Neural progenitor cell (in vitro differentiated cells): ENCODE data around the gene HDAC4.

Experiments
- EZH2 ChIP-seq: fragments of 200-600 bp; sonication (generic); IDR thresholded peaks from 2 replicates; pipeline ENCODE4 v1.6.1; 2017; ENCODE audit warnings: antibody characterized with exemption, mild to moderate bottlenecking, moderate library complexity
- TF ChIP-seq, protein P1 (sequence below): fragments of 200-600 bp; sonication (generic); IDR thresholded peaks from 2 replicates; pipeline ENCODE4 v1.5.1; 2017; ENCODE audit warnings: antibody characterized with exemption, mild to moderate bottlenecking

DNA sequence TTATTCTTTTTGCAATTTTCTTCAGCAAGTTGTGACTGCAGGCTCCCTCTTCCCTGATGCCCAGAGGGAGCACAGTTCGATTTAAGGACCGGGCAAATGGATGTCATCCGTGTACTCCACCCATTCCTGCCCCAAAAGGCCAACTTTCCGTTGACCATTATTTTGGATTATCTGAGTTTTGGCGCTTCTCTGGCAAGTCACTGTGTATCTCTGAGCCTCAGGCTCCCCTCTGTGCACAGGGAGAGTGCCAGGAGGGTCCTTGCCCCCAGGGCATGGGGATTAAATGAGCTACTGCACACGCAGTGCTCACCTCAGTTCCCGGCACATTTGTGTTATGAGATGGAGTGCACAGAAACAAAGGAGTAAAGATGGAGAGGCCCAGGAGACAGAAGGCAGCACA is 41.4 kb upstream of the HDAC4 start:
- TF ChIP-seq, protein P1, sequence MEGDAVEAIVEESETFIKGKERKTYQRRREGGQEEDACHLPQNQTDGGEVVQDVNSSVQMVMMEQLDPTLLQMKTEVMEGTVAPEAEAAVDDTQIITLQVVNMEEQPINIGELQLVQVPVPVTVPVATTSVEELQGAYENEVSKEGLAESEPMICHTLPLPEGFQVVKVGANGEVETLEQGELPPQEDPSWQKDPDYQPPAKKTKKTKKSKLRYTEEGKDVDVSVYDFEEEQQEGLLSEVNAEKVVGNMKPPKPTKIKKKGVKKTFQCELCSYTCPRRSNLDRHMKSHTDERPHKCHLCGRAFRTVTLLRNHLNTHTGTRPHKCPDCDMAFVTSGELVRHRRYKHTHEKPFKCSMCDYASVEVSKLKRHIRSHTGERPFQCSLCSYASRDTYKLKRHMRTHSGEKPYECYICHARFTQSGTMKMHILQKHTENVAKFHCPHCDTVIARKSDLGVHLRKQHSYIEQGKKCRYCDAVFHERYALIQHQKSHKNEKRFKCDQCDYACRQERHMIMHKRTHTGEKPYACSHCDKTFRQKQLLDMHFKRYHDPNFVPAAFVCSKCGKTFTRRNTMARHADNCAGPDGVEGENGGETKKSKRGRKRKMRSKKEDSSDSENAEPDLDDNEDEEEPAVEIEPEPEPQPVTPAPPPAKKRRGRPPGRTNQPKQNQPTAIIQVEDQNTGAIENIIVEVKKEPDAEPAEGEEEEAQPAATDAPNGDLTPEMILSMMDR: no peak
- no peak for TF ChIP-seq EZH2
